HEK293 (cell line): ENCODE results near the gene ITIH5.

Experiments used
- CTCF ChIA-PET: fragments of 350-600 bp; formaldehyde crosslinking; extraction: SDS; loops from one replicate; lab custom pipeline; 2021; ENCODE audit warnings: antibody characterized with exemption; lab: Yijun Ruan, JAX
- POLR2A ChIA-PET: fragments of 300-600 bp; formaldehyde crosslinking; extraction: SDS; loops from one replicate; lab custom pipeline; 2020; ENCODE audit warnings: antibody characterized with exemption, inconsistent platforms; lab: Yijun Ruan, JAX
- H3K27ac ChIP-seq: fragments of 200-500 bp; sonication (Bioruptor generic); 2 replicates; pipeline ENCODE4 v1.5.1; 2014; ENCODE audit warnings: low read depth, low read length, control low read depth, inconsistent platforms; ENCODE audit errors: extremely low read depth
- H3K36me3 ChIP-seq, 2 experiments: fragments of 200-500 bp in 1 of 2; sonication (Bioruptor generic) in 1 of 2; 1 replicate in 1 of 2; 2 replicates in 1 of 2; pipeline ENCODE4 v1.5.1; 2014 to 2017; ENCODE audit warnings: inconsistent platforms in 2 of 2, low read length in 2 of 2; ENCODE audit not compliant: control insufficient read depth in 2 of 2, insufficient read depth in 1 of 2
- H3K4me1 ChIP-seq: fragments of 200-500 bp; sonication (Bioruptor generic); 2 replicates; pipeline ENCODE4 v1.5.1; 2014; ENCODE audit warnings: mild to moderate bottlenecking, low read length, inconsistent platforms; ENCODE audit not compliant: control insufficient read depth, insufficient read depth
- H3K4me3 ChIP-seq: 2 replicates; pipeline ENCODE4 v1.5.1; 2011; ENCODE audit warnings: low read depth, mild to moderate bottlenecking, control low read depth, low read length, moderate library complexity
- H3K9me3 ChIP-seq: fragments of 200-500 bp; sonication (Bioruptor generic); 2 replicates; pipeline ENCODE4 v1.5.1; 2014; ENCODE audit warnings: low read depth, low read length, inconsistent platforms; ENCODE audit not compliant: control insufficient read depth, insufficient read depth
- EGR2 ChIP-seq: fragments of 450-650 bp; formaldehyde crosslinking; IDR thresholded peaks from 2 replicates; pipeline ENCODE4 v1.5.1; 2016; ENCODE audit warnings: low read depth, missing biosample characterization, missing genetic modification characterization
- HIC1 ChIP-seq: fragments of 450-650 bp; formaldehyde crosslinking; IDR thresholded peaks from 2 replicates; pipeline ENCODE4 v1.5.1; 2016; ENCODE audit warnings: missing biosample characterization, missing genetic modification characterization
- HOXA7 ChIP-seq: sonication (generic); formaldehyde crosslinking; IDR thresholded peaks from 2 replicates; pipeline ENCODE4 v1.8.1; 2022; ENCODE audit warnings: missing genetic modification reagents, borderline replicate concordance
- MYNN ChIP-seq: fragments of 450-650 bp; formaldehyde crosslinking; IDR thresholded peaks from 2 replicates; pipeline ENCODE4 v1.5.1; 2016; ENCODE audit warnings: missing biosample characterization, missing genetic modification characterization, borderline replicate concordance
- PRDM4 ChIP-seq: fragments of 450-650 bp; formaldehyde crosslinking; IDR thresholded peaks from 2 replicates; pipeline ENCODE4 v1.5.1; 2017; ENCODE audit warnings: missing biosample characterization, missing genetic modification characterization
- PRDM6 ChIP-seq: fragments of 450-650 bp; formaldehyde crosslinking; IDR thresholded peaks from 2 replicates; pipeline ENCODE4 v1.5.1; 2017; ENCODE audit warnings: missing biosample characterization, missing genetic modification characterization
- SCRT1 ChIP-seq: fragments of 450-650 bp; formaldehyde crosslinking; IDR thresholded peaks from 2 replicates; pipeline ENCODE4 v1.5.1; 2016; ENCODE audit warnings: missing biosample characterization, missing genetic modification characterization, borderline replicate concordance
- SCRT2 ChIP-seq: fragments of 450-650 bp; formaldehyde crosslinking; IDR thresholded peaks from 2 replicates; pipeline ENCODE4 v1.5.1; 2016; ENCODE audit warnings: missing biosample characterization, missing genetic modification characterization
- SETDB1 ChIP-seq: IDR thresholded peaks from one replicate; pipeline ENCODE4 v1.6.1; 2017; ENCODE audit warnings: mild to moderate bottlenecking, low read length, moderate library complexity, mixed read lengths; ENCODE audit not compliant: insufficient read length
- TCF7L2 ChIP-seq: IDR thresholded peaks from 2 replicates; pipeline ENCODE4 v1.6.1; 2011; ENCODE audit warnings: low read depth, mild to moderate bottlenecking, inconsistent platforms, low read length, moderate library complexity, borderline replicate concordance
- TSHZ1 ChIP-seq: fragments of 450-650 bp; formaldehyde crosslinking; IDR thresholded peaks from 2 replicates; pipeline ENCODE4 v1.5.1; 2016; ENCODE audit warnings: missing biosample characterization, missing genetic modification characterization, borderline replicate concordance
- ZBTB10 ChIP-seq: fragments of 450-650 bp; formaldehyde crosslinking; IDR thresholded peaks from 2 replicates; pipeline ENCODE4 v1.5.1; 2016; ENCODE audit warnings: missing biosample characterization, missing genetic modification characterization
- ZNF112 ChIP-seq: fragments of 450-650 bp; formaldehyde crosslinking; IDR thresholded peaks from 2 replicates; pipeline ENCODE4 v1.5.0; 2017; ENCODE audit warnings: missing biosample characterization, missing genetic modification characterization
- ZNF211 ChIP-seq: fragments of 450-650 bp; formaldehyde crosslinking; IDR thresholded peaks from 2 replicates; pipeline ENCODE4 v1.5.1; 2016; ENCODE audit warnings: low read depth, missing biosample characterization, missing genetic modification characterization
- ZNF248 ChIP-seq: fragments of 450-650 bp; formaldehyde crosslinking; IDR thresholded peaks from 2 replicates; pipeline ENCODE4 v1.5.1; 2017; ENCODE audit warnings: missing biosample characterization, missing genetic modification characterization
- ZNF398 ChIP-seq: fragments of 450-650 bp; formaldehyde crosslinking; IDR thresholded peaks from 2 replicates; pipeline ENCODE4 v1.5.1; 2017; ENCODE audit warnings: missing biosample characterization, missing genetic modification characterization
- ZNF548 ChIP-seq: fragments of 450-650 bp; formaldehyde crosslinking; IDR thresholded peaks from 2 replicates; pipeline ENCODE4 v1.5.1; 2016; ENCODE audit warnings: missing biosample characterization, missing genetic modification characterization
- ZNF561 ChIP-seq: fragments of 450-650 bp; IDR thresholded peaks from 2 replicates; pipeline ENCODE4 v1.5.1; 2018; ENCODE audit warnings: missing biosample characterization, missing genetic modification characterization, borderline replicate concordance
- ZNF600 ChIP-seq: fragments of 450-650 bp; formaldehyde crosslinking; IDR thresholded peaks from 2 replicates; pipeline ENCODE4 v1.5.1; 2016; ENCODE audit warnings: missing biosample characterization, missing genetic modification characterization
- ZNF747 ChIP-seq: fragments of 450-650 bp; formaldehyde crosslinking; IDR thresholded peaks from 2 replicates; pipeline ENCODE4 v1.5.1; 2016; ENCODE audit warnings: missing biosample characterization, missing genetic modification characterization
- ZNF776 ChIP-seq: fragments of 450-650 bp; formaldehyde crosslinking; IDR thresholded peaks from 2 replicates; pipeline ENCODE4 v1.5.0; 2017; ENCODE audit warnings: missing biosample characterization, missing genetic modification characterization, borderline replicate concordance

Gene ITIH5

GRCh38 chr10:7622969-7623368 lies 43.8 kb downstream of the ITIH5 start:
- CTCF ChIA-PET = interaction anchor here (0.6 to 1.9 kb wide), 2 partner anchors 98 to 559 kb away, joined by 3 to 9 read pairs; no protein-coding TSS in a partner anchor
- Histone ChIP-seq H3K4me3 (no peak overlapping the region), H3K4me1 (no peaks in the 10 kb centered on the region; the same call in 1 of the 2 replicates), H3K36me3 (no peaks in the 10 kb centered on the region)
- TF ChIP-seq ZNF776 (tag by site-specific recombination) (no peak), TSHZ1 (tag by site-specific recombination) (no peak), PRDM4 (tag by site-specific recombination) (no peak), TCF7L2 (no peak), SETDB1 (no peak), MYNN (tag by site-specific recombination) (no peak), HIC1 (no peak), ZNF211 (tag by site-specific recombination) (no peak), HOXA7 (CRISPR knock-in tag) (no peak), ZNF548 (tag by site-specific recombination) (no peak), ZNF398 (tag by site-specific recombination) (no peak), ZNF600 (no peak), SCRT2 (tag by site-specific recombination) (no peak)
- TF ChIP-seq, all 188 proteins: peak for 0
- POLR2A ChIA-PET = no interaction called here
- Histone ChIP-seq H3K9me3 (no peaks in the 10 kb centered on the region), H3K27ac (no peak overlapping the region)

- Histone ChIP-seq H3K4me1 (no peaks in the 10 kb centered on the region; the same call in 1 of the 2 replicates), H3K9me3 (no peaks in the 10 kb centered on the region), H3K36me3 (no peaks in the 10 kb centered on the region), H3K27ac (no peak overlapping the region), H3K4me3 (no peak overlapping the region)
- ChIA-PET POLR2A (no interaction called here), CTCF (no interaction called here)
- TF ChIP-seq ZNF747 (no peak), ZNF112 (tag by site-specific recombination) (no peak), EGR2 (tag by site-specific recombination) (no peak), ZNF561 (tag by site-specific recombination) (no peak), SCRT1 (no peak), ZBTB10 (no peak), PRDM6 (peak; percentile 16; the same call in 1 of the 2 replicates), ZNF248 (no peak)
Measured at GRCh38 chr10:7618461-7618860, 48.3 kb downstream of the ITIH5 start.
